H1 (cell line): ENCODE data around the gene AQP4. TPM values are rescaled to one million over a fixed set of nuclear protein-coding genes. Genes with fewer than 3 reads are reported as not detected.

ENCODE experiments used
- CTCF ChIA-PET: fragments of 300-600 bp; sonication (Branson Sonifier 250); formaldehyde crosslinking; loops from one replicate; lab custom pipeline; 2021; ENCODE audit not compliant: partially characterized antibody; lab: Charles Lee
- POLR2A ChIA-PET: fragments of 300-600 bp; sonication (Branson Sonifier 250); formaldehyde crosslinking; loops from one replicate; lab custom pipeline; 2021; ENCODE audit warnings: inconsistent platforms; ENCODE audit not compliant: partially characterized antibody; lab: Charles Lee
- DNase-seq, 2 experiments: peaks; one replicate each; pipeline versions ENCODE4 v3.0.0 to v3.0.0-alpha.2; 2010 to 2022; ENCODE audit warnings: low spot score in 2 of 2, low read depth in 1 of 2, mixed read lengths in 1 of 2
- FAIRE-seq: peaks from 2 replicates; lab custom pipeline; 2011; peaks lifted over from hg19 to GRCh38; lab: Jason Lieb, UNC
- H2AFZ ChIP-seq: 2 replicates; pipeline ENCODE4 v1.8.1; 2012; ENCODE audit warnings: low read length, inconsistent platforms
- H2AK5ac ChIP-seq: 2 replicates; pipeline ENCODE4 v1.6.1; 2013; ENCODE audit warnings: low read depth, low read length
- H2BK120ac ChIP-seq: replicated peaks from 2 replicates; pipeline ENCODE3; 2013; ENCODE audit warnings: low read depth, low read length, inconsistent platforms
- H2BK12ac ChIP-seq: 2 replicates; pipeline ENCODE4 v1.6.1; 2013; ENCODE audit warnings: low read depth, low read length
- H2BK15ac ChIP-seq: 2 replicates; pipeline ENCODE4 v1.6.1; 2013; ENCODE audit warnings: low read length
- H2BK20ac ChIP-seq: 2 replicates; pipeline ENCODE4 v1.6.1; 2013; ENCODE audit warnings: low read length
- H2BK5ac ChIP-seq: 2 replicates; pipeline ENCODE4 v1.6.1; 2013; ENCODE audit warnings: low read depth, low read length
- H3K14ac ChIP-seq: 2 replicates; pipeline ENCODE4 v1.6.1; 2013; ENCODE audit warnings: inconsistent platforms; ENCODE audit not compliant: insufficient read length
- H3K18ac ChIP-seq: 2 replicates; pipeline ENCODE4 v1.6.1; 2013; ENCODE audit warnings: low read length; ENCODE audit errors: extremely low read depth
- H3K23ac ChIP-seq: 2 replicates; pipeline ENCODE4 v1.6.1; 2013; ENCODE audit warnings: inconsistent platforms; ENCODE audit not compliant: insufficient read length
- H3K23me2 ChIP-seq: 2 replicates; pipeline ENCODE4 v1.6.1; 2013; ENCODE audit warnings: low read depth, low read length
- H3K27ac ChIP-seq: 2 replicates; pipeline ENCODE4 v1.6.1; 2011; ENCODE audit warnings: low read depth, low read length, inconsistent platforms
- H3K27me3 ChIP-seq, 4 experiments: replicated peaks in 1 of 4; 1 replicate in 1 of 4; 2 replicates in 3 of 4; pipeline versions ENCODE4 v1.6.1 to v1.8.1; 2011 to 2013; ENCODE audit warnings: low read length in 3 of 4, mild to moderate bottlenecking in 3 of 4, inconsistent platforms in 2 of 4, mixed read lengths in 2 of 4, moderate library complexity in 1 of 4; ENCODE audit not compliant: control insufficient read depth in 3 of 4, insufficient read depth in 3 of 4; ENCODE audit errors: extremely low read depth in 1 of 4
- H3K36me3 ChIP-seq, 4 experiments: 2 replicates each; pipeline versions ENCODE4 v1.6.1 to v1.8.1; 2011 to 2013; ENCODE audit warnings: mild to moderate bottlenecking in 4 of 4, low read length in 3 of 4, moderate library complexity in 2 of 4, control low read depth in 1 of 4, inconsistent platforms in 1 of 4; ENCODE audit not compliant: insufficient read depth in 4 of 4, control insufficient read depth in 2 of 4
- H3K4ac ChIP-seq: replicated peaks from 2 replicates; pipeline ENCODE3; 2013; ENCODE audit warnings: low read length, low read depth, mixed read lengths, inconsistent platforms; ENCODE audit not compliant: insufficient read length
- H3K4me1 ChIP-seq, 4 experiments: replicated peaks in 1 of 4; 1 replicate in 1 of 4; 2 replicates in 3 of 4; pipeline versions ENCODE4 v1.6.1 to v1.8.1; 2011 to 2013; ENCODE audit warnings: low read length in 3 of 4, inconsistent platforms in 2 of 4, mixed read lengths in 1 of 4; ENCODE audit not compliant: insufficient read depth in 4 of 4, control insufficient read depth in 3 of 4
- H3K4me2 ChIP-seq, 2 experiments: 2 replicates each; pipeline versions ENCODE4 v1.6.1 to v1.8.1; 2011 to 2013; ENCODE audit warnings: low read depth in 2 of 2, low read length in 2 of 2, control low read depth in 1 of 2, inconsistent platforms in 1 of 2, mild to moderate bottlenecking in 1 of 2; ENCODE audit not compliant: insufficient read depth in 1 of 2
- H3K4me3 ChIP-seq, 4 experiments: fragments of 200-600, 300-600 bp in 1 of 4; sonication (generic), shearing (Covaris generic), sonication (Bioruptor Twin) in 1 of 4; 2 replicates each; pipeline versions ENCODE4 v1.5.1 to v1.8.1; 2011 to 2016; ENCODE audit warnings: low read length in 4 of 4, low read depth in 3 of 4, control low read depth in 2 of 4, inconsistent platforms in 2 of 4, mild to moderate bottlenecking in 2 of 4, mixed read lengths in 1 of 4, moderate library complexity in 1 of 4; ENCODE audit not compliant: insufficient read depth in 2 of 4; ENCODE audit errors: extremely low read depth in 1 of 4
- H3K56ac ChIP-seq: replicated peaks from 2 replicates; pipeline ENCODE3; 2013; ENCODE audit warnings: low read depth, mild to moderate bottlenecking, mixed read lengths, low read length, inconsistent platforms; ENCODE audit not compliant: insufficient read length
- H3K79me1 ChIP-seq: 2 replicates; pipeline ENCODE4 v1.6.1; 2013; ENCODE audit warnings: low read depth, low read length, control low read depth
- H3K79me2 ChIP-seq, 2 experiments: 2 replicates each; pipeline versions ENCODE4 v1.6.1 to v1.8.1; 2012 to 2013; ENCODE audit warnings: low read length in 2 of 2, mild to moderate bottlenecking in 2 of 2, inconsistent platforms in 1 of 2; ENCODE audit not compliant: insufficient read depth in 2 of 2, control insufficient read depth in 1 of 2
- H3K9ac ChIP-seq, 4 experiments: replicated peaks in 1 of 4; 1 replicate in 1 of 4; 2 replicates in 3 of 4; pipeline versions ENCODE4 v1.6.1 to v1.8.1; 2011 to 2013; ENCODE audit warnings: low read depth in 3 of 4, low read length in 3 of 4, control low read depth in 2 of 4, mild to moderate bottlenecking in 2 of 4, moderate library complexity in 2 of 4, inconsistent platforms in 1 of 4; ENCODE audit errors: extremely low read depth in 1 of 4
- H3K9me3 ChIP-seq, 2 experiments: 2 replicates each; pipeline versions ENCODE4 v1.6.1 to v1.8.1; 2012 to 2013; ENCODE audit warnings: mild to moderate bottlenecking in 2 of 2, moderate library complexity in 2 of 2, control low read depth in 1 of 2, inconsistent platforms in 1 of 2, low read depth in 1 of 2, low read length in 1 of 2, mixed read lengths in 1 of 2; ENCODE audit not compliant: insufficient read depth in 2 of 2
- H4K20me1 ChIP-seq, 2 experiments: replicated peaks in 1 of 2; 2 replicates each; pipeline versions ENCODE3 to v1.8.1; 2011 to 2013; ENCODE audit warnings: inconsistent platforms in 2 of 2, low read length in 2 of 2, mild to moderate bottlenecking in 1 of 2; ENCODE audit not compliant: insufficient read depth in 2 of 2, control insufficient read depth in 1 of 2
- H4K5ac ChIP-seq: 2 replicates; pipeline ENCODE4 v1.6.1; 2013; ENCODE audit warnings: low read length, low read depth, mixed read lengths, inconsistent platforms; ENCODE audit not compliant: insufficient read length
- H4K8ac ChIP-seq: 2 replicates; pipeline ENCODE4 v1.8.0; 2013; ENCODE audit warnings: mild to moderate bottlenecking, moderate library complexity, low read length, inconsistent platforms; ENCODE audit not compliant: insufficient read depth; ENCODE audit errors: extremely low read depth
- H4K91ac ChIP-seq: replicated peaks from 2 replicates; pipeline ENCODE3; 2013; ENCODE audit warnings: low read length, mixed read lengths, inconsistent platforms; ENCODE audit not compliant: insufficient read length
- ATF2 ChIP-seq: IDR thresholded peaks from 2 replicates; pipeline ENCODE4 v1.6.1; 2012; ENCODE audit warnings: low read length, inconsistent platforms
- BACH1 ChIP-seq: IDR thresholded peaks from 2 replicates; pipeline ENCODE4 v1.6.1; 2012; ENCODE audit warnings: low read length, improper control_type of control experiment
- BRCA1 ChIP-seq: IDR thresholded peaks from 2 replicates; pipeline ENCODE4 v1.6.1; 2012; ENCODE audit warnings: low read depth, low read length, improper control_type of control experiment
- CBX8 ChIP-seq: fragments of 300-800, 300-1000 bp; sonication (generic); IDR thresholded peaks from 2 replicates; pipeline ENCODE4 v1.7.1; 2016; ENCODE audit warnings: low read depth, low read length, borderline replicate concordance
- CHD2 ChIP-seq: IDR thresholded peaks from 2 replicates; pipeline ENCODE4 v1.6.1; 2012; ENCODE audit warnings: low read length, improper control_type of control experiment
- KDM4A ChIP-seq: IDR thresholded peaks from one replicate; pipeline ENCODE4 v1.7.1; 2012; ENCODE audit warnings: low read depth, mild to moderate bottlenecking, moderate library complexity, low read length, inconsistent platforms; ENCODE audit not compliant: severe bottlenecking
- NRF1 ChIP-seq: IDR thresholded peaks from 2 replicates; pipeline ENCODE4 v1.6.1; 2011; ENCODE audit warnings: mild to moderate bottlenecking, low read depth, low read length, improper control_type of control experiment
- RBBP5 ChIP-seq: IDR thresholded peaks from 2 replicates; pipeline ENCODE4 v1.7.1; 2012; ENCODE audit warnings: low read depth, mild to moderate bottlenecking, inconsistent platforms, low read length, moderate library complexity, borderline replicate concordance
- RFX5 ChIP-seq: IDR thresholded peaks from 2 replicates; pipeline ENCODE4 v1.6.1; 2011; ENCODE audit warnings: low read depth, low read length, improper control_type of control experiment, borderline replicate concordance
- SP1 ChIP-seq: IDR thresholded peaks from 2 replicates; pipeline ENCODE4 v1.6.1; 2011; ENCODE audit warnings: low read depth, low read length
- TBP ChIP-seq: IDR thresholded peaks from 2 replicates; pipeline ENCODE4 v1.6.1; 2011; ENCODE audit warnings: low read depth, low read length, improper control_type of control experiment
- TEAD4 ChIP-seq: IDR thresholded peaks from 2 replicates; pipeline ENCODE4 v1.6.1; 2012; ENCODE audit warnings: low read depth, low read length, inconsistent platforms, mixed read lengths
- ZNF274 ChIP-seq: IDR thresholded peaks from 2 replicates; pipeline ENCODE4 v1.7.0; 2012; ENCODE audit warnings: low read length, borderline replicate concordance; ENCODE audit errors: extremely low read depth
- WGBS, 2 experiments: shearing (Covaris generic) in 1 of 2; methylation state at CpG; one replicate each; pipeline versions ENCODE4 v1.1.6 to v1.1.7; 2013 to 2015; ENCODE audit warnings: low lambda C conversion rate in 2 of 2, mixed read lengths in 2 of 2, inconsistent platforms in 1 of 2, low coverage in 1 of 2, missing lambda C conversion rate in 1 of 2; ENCODE audit not compliant: insufficient replicate concordance in 2 of 2, insufficient coverage in 1 of 2, insufficient read length in 1 of 2; ENCODE audit errors: extremely low coverage in 1 of 2, missing lambda C conversion rate in 1 of 2; 5-methylcytosine and 5-hydroxymethylcytosine counted together
- polyA plus RNA-seq, 7 experiments: library from polyadenylated mRNA; depleted of rRNA in 3 of 7; stranded (reverse) in 5 of 7; unstranded in 2 of 7; fragments of >200 nt in 5 of 7; fragments of 200-250 nt in 2 of 7; gene quantifications; 1 replicate in 5 of 7; 2 replicates in 1 of 7; 4 replicates in 1 of 7; pipeline versions ENCODE4 v1.2.1 to v1.2.3, GENCODE V29; 2011 to 2013; ENCODE audit warnings: missing spikeins in 2 of 7, mixed read lengths in 2 of 7
- total RNA-seq: library from RNA; stranded (reverse); fragmentation: NEBNext Ultra II Directional; extraction: Animal tissue kit (Norgen Biotek cat#: 25700); gene quantifications from 2 replicates; pipeline ENCODE4 v1.2.1, GENCODE V29; 2021

AQP4 gene
- total and polyA plus RNA-seq, 2 of the 8 experiments (the other 6 are each of a cell fraction or from before 2014, with no cell fraction given) = 2.2 to 2.8 TPM

DNA sequence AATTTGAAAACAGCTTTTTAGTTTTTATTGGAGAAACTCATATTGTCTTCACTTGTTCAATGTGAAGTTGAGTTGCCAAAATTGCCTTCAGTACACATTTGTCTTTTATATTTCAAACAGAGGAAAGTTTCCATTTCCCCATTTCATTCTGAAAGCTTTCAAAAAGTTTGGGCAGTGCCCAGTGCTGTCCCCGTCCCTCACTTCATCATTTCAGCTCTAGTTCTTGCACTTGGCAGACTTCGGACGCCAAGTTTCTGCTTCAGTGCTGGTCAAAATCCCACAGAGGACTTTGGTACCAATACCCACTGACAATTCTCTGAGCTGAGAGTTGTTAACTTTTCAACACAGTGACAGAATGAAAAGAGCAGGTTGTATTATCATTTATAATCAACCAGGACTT, 43.4 kb upstream of the AQP4 start:
- no peaks in the 10 kb centered on the region for H3K36me3 ChIP-seq
- H3K14ac ChIP-seq = no peak overlapping the region
- H3K27me3 ChIP-seq = no peaks in the 10 kb centered on the region
- CTCF ChIA-PET = no interaction called here
- H2AK5ac ChIP-seq = no peak overlapping the region
- POLR2A ChIA-PET = no interaction called here
- H3K4ac ChIP-seq = no peak overlapping the region
- DNase-seq (no peak), FAIRE-seq (no peak)
- no peaks in the 10 kb centered on the region for H4K20me1 ChIP-seq
- no peak overlapping the region for H4K5ac ChIP-seq
- H3K18ac ChIP-seq = no peak overlapping the region
- H3K23ac ChIP-seq = no peak overlapping the region
- no peak overlapping the region for H3K4me2 ChIP-seq
- no peak overlapping the region for H2BK20ac ChIP-seq
- no peak overlapping the region for H4K8ac ChIP-seq
- H3K79me2 ChIP-seq = no peaks in the 10 kb centered on the region
- H2BK15ac ChIP-seq = no peak overlapping the region
- H3K9ac ChIP-seq = no peak overlapping the region
- H2BK12ac ChIP-seq = no peak overlapping the region
- H2BK5ac ChIP-seq = no peak overlapping the region
- H3K56ac ChIP-seq = no peak overlapping the region
- H3K23me2 ChIP-seq = no peaks in the 10 kb centered on the region; the same call in 1 of the 2 replicates
- H4K91ac ChIP-seq = no peak overlapping the region
- peaks cover 0 to 9% (median 0%) of the 10 kb centered on the region in 4 experiments; a peak in 1 of 7 replicates for H3K4me1 ChIP-seq
- 64% methylated on average over 3 of the region's 3 CpGs; no CpG with 5 or more reads in 1 of the 2 experiments for WGBS, 2 experiments
- peaks cover 2 to 3% of the 10 kb centered on the region in 2 experiments; a peak in 1 of 4 replicates for H3K9me3 ChIP-seq
- no peak overlapping the region for H3K27ac ChIP-seq
- H2AFZ ChIP-seq = no peak overlapping the region
- H3K4me3 ChIP-seq = no peak overlapping the region
- H3K79me1 ChIP-seq = no peaks in the 10 kb centered on the region
- no peak overlapping the region for H2BK120ac ChIP-seq
- TF ChIP-seq CBX8 (no peak), TEAD4 (no peak), BACH1 (no peak), ZNF274 (no peak), BRCA1 (no peak), TBP (no peak), SP1 (no peak), ATF2 (no peak), RBBP5 (no peak), RFX5 (no peak), KDM4A (no peak), NRF1 (no peak), CHD2 (no peak)
